Ecto neural progenitor cell (in vitro differentiated cells): ENCODE results near the gene BOLA3.
A peak's percentile ranks its signal among the peaks of the same experiment; 100 is the strongest.
"Not testable (repeated sequence)": the region's sequence is repeated elsewhere in the genome, so short reads cannot be mapped to it uniquely, and the experiment has no call there.

ENCODE experiments used
- DNase-seq: peaks from one replicate; pipeline ENCODE4 v3.0.0-alpha.2; 2018; ENCODE audit warnings: low spot score

BOLA3 gene

GRCh38 chr2:74148457-74149246, 940 bp upstream of the BOLA3 start:
- DNase-seq: no peak

DNA sequence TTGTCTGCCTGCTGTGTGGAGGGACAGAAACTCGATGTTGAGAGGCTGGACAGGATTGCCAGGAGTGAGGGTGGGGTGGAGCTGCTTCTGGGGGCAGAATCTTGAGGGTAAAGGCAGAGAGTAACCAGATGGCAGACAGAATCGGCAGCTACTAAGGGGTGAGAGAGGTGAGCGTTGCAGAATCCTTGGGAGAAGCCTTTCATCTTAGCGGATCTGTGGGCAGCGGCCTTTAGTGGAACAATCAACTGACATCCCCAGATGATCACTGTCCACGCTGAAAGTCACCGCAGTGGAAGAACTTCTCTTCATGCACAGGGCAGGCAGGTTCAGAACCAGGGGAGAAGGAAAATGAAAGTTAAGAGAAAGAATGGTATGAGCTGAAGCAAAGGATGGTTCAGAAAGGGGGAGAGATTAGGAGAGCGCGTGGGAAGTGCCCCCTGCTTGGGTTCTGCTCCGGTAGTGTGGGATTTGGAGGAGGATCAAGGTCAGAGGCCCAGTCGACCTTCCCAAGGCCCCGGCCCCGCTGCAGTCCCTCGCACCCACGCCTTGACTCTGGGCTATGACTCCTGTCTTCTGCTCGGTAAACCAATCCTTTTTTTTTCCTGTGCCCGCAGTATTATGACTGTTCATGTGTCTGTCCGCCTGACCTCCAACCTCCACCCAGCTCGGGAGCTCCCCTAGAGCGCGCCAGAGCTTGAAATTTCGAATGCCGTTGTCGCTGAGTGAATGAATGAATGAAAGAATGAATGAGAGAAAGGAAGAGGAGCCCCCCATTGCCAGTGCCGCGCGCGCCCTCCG, 584 bp downstream of the BOLA3 start:
- no peak for DNase-seq

DNA sequence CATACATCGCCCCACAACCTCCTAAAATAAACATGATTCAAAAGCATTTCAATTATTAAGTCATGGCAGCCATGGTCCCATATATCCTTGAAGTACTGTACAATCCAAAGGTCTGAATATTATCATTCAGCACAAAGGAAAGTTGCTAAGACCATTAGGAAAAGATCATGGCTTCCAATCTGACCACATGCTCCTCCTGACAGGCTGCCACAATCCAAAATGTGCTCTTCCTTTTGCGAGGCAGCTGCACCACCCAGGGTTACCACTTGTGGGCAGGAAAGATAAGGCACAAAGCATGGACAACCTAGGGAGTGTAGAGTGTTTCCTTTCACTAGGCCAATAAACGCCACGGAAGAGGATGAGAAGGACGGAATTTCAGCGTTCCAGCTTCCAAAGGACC, 5.4 kb downstream of the BOLA3 start:
- no peak for DNase-seq

DNA sequence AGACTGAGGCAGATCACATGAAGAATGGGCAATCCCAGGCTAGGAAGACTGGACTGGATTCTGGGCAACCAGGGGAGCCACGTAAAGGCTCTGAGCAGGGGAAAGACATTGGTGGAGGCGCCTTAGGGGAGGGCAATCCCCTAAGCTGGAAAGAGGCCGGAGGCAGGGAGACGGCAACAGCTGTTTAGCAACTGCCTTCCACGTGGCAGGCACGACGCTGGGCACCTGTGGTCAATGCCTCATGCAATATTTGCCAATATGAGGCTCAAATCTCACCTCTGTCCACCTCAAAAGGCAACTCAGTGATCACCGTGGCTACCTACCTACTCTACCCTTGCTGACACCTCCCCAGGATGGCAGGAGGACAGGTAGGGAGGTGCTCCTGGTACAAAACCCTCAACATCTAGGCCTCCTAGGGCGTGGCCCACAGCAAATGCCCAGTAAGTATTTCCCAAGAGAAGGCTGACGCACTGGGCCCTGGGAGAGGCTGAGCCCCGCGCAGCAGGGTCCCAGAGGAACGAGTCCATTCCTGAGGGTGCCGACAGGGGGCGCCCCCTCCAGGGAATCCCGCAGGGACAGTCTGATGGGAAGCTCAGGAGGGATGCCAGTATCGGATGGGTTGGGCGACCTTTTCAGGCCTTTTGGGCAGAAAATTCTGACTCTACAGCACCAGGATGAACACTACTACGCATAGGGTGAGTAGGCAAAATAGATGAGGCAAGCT, 8.9 kb downstream of the BOLA3 start:
- peak; percentile 58 for DNase-seq

DNA sequence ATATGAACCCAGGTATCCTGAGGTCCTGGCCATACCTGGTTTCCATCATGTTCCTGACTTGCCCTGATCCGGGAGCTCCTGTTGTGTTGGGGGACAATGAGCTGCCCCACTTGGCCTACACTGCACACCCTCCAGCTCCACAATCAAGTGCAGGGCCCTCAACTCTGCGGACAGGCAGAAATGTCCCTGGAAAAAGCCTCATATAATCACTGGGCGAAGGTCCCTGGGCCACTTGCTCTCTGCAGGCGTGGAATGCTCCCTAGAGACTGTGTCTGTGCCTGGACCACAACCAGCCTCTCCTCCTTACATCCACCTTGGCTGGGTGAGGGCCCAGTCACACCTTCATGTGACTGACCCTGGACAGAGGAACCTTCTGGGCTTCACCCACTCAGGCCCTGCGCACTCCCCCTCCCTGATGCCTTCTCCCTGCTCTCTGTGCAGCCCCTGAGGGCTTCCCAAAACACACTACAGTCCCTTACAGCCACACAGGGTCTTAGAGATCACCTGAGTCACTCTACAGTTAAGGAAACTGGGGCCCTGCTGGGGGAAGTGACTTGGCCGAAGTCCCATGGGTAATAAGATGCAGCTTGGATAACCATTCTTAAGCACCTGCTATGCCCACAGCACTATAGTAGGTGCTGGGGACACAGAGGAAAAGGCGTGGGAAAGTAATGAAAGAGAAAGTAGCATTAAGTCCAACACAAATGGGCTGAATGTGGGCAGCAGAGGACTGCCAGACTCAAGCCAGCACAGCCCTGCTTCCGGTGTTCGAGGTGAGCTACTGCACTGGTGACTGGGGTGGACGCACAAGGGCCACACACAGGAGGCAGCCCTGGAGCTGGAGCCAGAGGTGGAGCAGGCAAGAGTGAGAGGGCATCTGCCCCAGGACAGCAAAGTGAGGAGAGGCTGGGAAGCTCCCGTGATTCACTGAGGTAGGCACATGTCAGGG, 9.8 kb downstream of the BOLA3 start:
- DNase-seq: no peak

GRCh38 chr2:74131901-74132300, 15.8 kb downstream of the BOLA3 start:
- DNase-seq: peak; percentile 12

- DNase-seq: no peak
These were observed 17.3 kb downstream of the BOLA3 start for GRCh38 chr2:74130211-74130995.

- DNase-seq: no peak
These were observed 19.5 kb downstream of the BOLA3 start for GRCh38 chr2:74128206-74128605.

GRCh38 chr2:74123955-74124354, 23.8 kb downstream of the BOLA3 start:
- DNase-seq: not testable (repeated sequence)

DNA sequence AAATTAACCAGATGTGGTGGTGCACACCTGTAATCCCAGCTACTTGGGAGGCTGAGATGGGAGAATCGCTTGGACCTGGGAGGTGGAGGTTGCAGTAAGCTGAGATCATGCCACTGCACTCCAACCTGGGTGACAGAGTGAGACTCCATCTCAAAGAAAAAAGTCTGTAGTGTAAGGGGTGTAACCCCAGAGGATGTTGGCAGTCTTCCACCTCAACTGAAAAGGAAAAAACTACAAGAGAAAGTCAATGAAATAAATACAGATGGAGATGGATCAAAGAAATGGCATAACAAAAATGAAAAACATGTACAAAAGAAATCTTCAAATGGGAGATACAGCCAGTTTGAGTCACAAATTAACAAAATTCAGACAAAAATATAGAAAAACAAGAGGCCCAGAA, 25.9 kb downstream of the BOLA3 start:
- not testable (repeated sequence) for DNase-seq

DNA sequence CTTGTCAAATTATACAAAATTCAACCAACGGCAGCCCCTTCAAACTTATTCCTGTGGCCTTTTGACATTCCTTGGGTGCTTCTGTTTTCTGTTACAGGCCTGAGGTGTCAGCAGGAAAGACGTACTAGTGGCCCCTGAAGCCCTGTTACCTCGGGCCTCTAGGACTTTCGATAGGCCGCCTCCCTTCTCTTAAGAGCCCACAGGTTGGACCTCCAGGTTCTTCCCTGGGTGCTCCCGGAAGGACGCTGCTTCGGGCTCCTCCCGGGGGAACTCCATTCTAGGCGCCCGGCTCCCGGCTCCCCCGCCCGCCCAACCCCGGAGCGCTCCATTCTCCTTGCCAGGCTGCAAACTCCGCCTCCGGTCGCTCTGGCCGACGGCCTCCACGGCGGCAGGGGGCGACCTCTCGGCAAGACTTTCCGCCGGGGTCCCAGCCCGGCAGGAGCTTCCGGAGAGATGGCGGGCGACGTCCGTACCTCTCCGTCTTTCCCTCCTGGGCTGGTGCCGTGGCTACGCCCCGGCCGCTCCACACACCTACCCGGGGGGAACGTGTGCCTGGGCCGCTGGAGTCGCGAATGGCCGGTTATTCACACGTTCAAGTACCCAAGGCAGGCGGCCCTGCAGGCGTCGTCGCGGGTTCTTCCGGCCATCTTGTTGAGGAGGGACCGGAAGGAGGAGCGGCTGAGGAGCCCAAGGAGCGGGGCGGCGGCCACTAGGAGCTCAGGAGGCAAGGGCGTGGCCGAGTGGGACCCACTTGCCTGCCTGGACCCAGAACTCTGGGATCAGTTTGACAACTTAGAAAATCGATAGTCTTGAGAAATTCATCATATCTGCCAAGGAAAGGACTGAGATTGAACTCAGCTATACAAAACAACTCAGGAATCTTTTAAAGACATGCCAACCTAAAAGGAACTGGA, 27.5 kb downstream of the BOLA3 start:
- DNase-seq: peak; percentile 86

DNA sequence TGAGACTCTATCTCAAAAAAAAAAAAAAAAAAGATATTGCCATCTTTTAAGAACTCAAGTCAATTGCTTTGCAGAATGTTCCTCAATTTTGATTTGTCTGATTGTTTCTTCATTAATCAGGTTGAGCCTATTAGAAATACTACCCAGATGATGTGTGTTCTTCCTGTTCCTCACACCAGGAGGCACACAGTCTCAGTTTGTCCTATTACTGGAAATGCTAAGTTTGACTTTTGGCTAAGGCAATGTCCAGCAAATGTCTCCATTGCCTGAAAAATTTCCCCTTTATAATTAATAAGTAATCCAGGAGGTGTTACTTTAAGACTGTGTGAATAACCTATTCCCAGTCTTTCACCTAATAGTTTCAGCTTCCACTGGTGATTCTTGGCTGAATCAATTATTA, 28.4 kb downstream of the BOLA3 start:
- DNase-seq: no peak

GRCh38 chr2:74111380-74111779, 36.3 kb downstream of the BOLA3 start:
- no peak for DNase-seq

- DNase-seq: no peak
These were observed 37.2 kb downstream of the BOLA3 start for GRCh38 chr2:74110537-74110936.

DNA sequence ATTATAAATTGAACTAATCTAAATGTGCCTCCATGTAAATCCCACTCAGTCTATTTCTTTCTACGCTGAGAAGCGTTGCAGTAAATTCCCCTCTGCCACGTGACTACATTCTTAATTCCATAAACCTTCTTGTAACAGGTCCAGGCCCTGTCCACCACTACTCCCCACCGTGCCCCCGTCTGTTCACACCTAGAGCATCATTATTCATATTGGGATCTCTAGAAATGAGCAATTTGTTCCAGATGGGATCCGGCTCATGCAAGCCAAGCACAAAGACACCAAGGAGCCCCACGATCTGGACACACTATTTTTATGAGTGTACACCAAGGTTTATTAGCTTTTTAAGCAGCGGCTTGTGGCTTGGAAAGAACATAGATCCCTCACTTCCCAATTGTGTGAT, 38.2 kb downstream of the BOLA3 start:
- no peak for DNase-seq

- DNase-seq: no peak
These were observed 40.6 kb downstream of the BOLA3 start for GRCh38 chr2:74107071-74107470.

DNA sequence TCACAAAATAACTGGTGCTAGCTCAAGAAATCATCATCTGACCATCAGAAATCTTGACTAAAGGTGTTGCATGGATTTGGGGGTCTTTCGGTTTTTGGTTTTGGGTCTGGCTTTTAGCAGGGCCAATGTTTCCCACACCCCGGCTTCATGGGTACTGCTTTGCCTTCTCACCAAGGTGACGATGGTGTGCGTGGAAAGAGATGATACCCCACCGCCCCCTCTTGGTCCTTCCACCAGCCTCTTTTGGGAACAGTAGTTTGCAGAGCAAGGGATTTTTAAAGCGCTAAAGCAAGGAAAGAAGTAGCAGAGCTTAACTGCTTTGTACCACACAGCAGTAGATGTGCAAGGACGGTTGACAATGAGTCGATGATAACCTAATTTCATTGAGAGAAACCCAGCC, 42.3 kb downstream of the BOLA3 start:
- DNase-seq: no peak

DNA sequence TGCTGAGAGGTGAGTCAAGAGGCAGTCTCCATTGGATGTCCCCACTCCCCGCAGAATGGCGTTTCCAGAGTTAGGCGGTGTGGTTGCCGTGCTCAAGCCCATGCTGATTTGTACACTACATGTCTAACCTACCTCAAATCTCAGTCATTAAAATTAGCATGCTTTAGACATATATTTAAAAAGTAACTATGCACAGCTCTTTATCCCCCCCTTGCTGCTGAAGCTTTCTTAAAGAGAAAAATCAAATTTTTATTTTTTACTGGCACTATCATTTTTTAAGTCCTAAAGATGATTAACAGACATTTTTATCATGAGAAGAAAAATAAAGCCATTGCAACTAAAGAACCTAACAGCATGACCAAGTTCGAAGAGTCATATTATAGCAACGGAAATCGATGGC, 42.9 kb downstream of the BOLA3 start:
- no peak for DNase-seq

- DNase-seq: no peak
These were observed 43.9 kb downstream of the BOLA3 start for GRCh38 chr2:74103763-74104162.

- no peak for DNase-seq
These were observed 45.2 kb downstream of the BOLA3 start for GRCh38 chr2:74102516-74102915.
